NCI-H748 treated with DMSO at 0.1 percent for 48 hours (cell line): ENCODE measurements around the gene ZSCAN31.
"Not testable (repeated sequence)": the region's sequence is repeated elsewhere in the genome, so short reads cannot be mapped to it uniquely, and the experiment has no call there.

Source experiments
- DNase-seq: peaks from one replicate; lab custom pipeline; 2025; lab: John Stamatoyannopoulos, UW

ZSCAN31 gene

DNA sequence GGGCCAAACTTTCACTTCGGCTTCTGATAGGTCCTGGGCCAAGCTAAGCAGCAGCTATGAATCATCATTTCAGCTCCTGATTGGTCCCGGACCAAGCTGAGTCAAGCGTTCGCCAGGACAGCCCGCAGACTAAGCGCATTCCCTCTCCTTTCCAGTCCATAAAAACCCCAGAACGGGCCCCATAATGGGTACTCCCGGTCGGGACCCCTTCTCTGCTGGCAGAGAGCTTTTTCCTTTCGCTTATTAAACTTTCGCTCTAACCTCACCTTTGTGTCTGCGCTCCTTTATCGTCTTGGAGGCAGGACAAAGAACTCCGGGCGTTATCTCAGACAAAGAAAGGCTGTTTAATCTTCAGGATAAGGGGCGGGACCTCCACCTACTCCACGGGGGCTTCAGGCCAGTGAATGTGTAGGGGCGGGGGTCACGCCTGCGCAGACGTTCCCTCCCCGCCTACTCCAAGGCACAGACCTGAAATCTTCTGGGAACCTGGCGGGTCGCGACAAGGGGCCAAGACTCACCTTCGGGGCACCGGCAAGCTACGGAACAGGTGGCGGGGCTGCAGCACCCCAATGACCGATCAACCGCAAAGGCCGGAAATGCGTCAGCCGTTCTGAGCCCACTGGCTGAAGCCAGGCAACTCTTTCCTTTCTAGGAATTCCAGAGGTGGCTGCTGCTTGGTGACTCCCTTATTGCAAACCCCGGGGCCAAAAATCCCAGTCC is at the start of gene ZSCAN31:
TSS of gene ZSCAN31 (minus strand) at position 585 of the 720 bp plus-strand sequence. CDS start 6,465 bp downstream, outside the sequence.
- peak; percentile 91 for DNase-seq

GRCh38 chr6:28384143-28384533 is 48.2 kb upstream of the ZSCAN31 start:
- DNase-seq, result no peak

DNA sequence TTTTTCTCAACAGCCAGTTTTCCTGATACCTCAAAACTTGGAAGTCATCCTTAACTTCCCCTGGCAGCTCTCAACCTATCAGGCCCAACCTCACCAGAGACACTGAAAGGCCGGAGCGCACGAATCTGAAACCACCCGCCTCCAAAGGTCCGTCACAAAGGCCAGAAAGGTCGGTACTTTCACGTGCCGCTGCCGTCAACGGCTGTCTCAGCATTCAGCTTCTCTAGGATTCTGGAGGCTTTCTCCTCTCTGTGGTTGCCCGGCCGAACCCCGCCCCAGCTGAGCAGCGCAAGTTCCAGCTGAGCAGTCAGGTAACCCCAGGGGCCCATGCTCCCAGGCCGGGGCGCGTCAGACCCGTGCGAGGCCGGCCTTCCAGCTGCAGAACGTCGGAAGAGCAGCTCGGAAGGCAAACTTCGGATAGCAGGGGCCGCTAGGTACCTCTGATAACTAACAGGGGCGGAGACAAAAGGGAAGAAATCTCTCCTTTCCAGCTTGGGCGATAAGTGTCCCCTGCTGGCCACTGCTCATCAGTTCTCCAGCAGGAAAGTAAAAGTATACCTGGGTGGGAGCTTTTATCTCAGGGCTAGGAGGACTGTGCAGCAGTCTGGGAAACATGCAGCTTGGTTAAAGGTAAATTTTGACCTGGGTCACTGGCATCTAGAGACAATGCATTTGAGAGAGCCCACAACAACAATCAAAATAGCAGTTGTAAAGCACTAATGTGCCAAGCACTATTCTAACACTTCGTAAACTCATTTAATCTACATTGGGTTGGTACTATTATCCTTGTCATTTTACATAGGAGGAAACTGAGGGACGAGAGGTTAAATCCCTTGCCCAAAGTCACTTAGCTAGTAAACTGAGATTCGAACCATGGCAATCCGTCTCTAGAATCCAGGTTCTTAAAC is 47.5 kb upstream of the ZSCAN31 start:
- DNase-seq, result peak; percentile 77

DNA sequence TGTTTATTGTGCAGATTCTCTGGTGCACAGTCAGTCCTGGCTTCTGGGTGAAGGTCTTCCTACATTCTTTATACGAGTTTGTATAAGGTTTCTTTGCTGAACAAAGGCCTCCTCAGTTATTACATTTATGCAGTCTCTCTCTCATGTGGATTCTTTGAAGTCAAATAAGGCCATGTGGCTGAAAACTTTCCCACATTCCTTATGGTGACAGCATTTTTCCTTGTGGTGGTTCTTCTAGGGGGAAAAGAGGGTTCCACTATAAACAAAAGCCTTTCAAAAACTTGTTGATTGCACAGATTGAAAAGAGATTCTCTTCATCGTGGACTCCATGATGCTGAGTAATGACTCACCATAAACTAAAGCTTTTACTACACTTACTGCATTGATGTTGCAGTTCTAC is 44.4 kb upstream of the ZSCAN31 start:
- DNase-seq, result no peak

DNA sequence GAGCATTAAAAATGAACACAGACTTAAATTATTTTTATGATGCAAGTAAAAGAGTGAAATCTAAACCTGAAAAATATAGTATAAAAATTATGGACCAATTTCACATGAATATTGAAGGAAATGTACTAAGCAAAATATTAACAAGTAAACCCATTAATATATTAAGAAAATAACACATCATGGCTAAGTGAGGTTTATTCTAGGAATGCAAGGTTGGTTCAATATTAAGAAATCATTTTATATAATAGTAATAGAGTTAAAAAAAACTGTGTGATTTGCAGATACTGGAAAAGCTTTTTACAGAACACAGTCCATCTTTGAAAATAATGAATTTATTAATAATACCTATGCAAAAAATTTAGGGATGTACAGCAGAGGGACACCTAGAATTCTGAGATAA is 42.7 kb upstream of the ZSCAN31 start:
- no peak for DNase-seq

DNA sequence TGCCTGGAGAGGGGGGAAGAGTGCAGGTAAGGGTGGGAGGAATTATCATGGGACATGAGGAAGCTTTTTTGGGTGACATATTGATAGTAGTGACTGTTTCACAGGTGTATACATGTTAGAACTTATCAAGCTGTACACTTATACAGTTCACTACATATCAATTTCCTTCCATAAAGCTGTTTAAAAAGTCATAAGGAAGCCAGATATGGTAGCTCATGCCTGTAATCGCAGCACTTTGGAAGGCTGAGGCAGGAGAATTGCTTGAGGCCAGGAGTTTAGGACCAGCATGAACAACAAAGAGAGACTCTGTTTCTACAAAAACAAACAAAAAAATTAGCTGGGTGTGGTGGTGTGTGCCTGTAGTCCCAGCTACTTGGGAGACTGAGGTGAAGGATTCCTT is 41.9 kb upstream of the ZSCAN31 start:
- DNase-seq, result no peak

DNA sequence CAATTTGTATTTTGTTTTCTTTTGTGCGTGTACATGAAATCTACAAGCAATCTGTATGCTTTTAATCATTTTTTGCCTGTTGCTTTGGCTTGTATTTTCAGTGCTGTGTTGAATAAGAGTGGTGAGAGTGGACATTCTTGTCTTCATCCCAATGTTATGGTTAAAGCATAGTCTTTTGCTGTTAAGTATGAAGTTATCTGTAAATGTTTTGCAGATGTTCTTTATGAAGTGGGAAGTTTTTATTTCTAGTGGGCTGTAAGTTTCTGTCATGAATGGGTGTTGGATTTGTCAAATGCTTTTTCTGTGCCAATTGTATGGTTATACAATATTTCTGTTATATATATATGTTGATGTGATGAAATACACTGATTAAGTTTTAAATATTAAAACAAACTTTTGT is 38.0 kb upstream of the ZSCAN31 start:
- DNase-seq, result no peak

- no peak for DNase-seq
Observed at GRCh38 chr6:28371706-28372451, 35.9 kb upstream of the ZSCAN31 start.

DNA sequence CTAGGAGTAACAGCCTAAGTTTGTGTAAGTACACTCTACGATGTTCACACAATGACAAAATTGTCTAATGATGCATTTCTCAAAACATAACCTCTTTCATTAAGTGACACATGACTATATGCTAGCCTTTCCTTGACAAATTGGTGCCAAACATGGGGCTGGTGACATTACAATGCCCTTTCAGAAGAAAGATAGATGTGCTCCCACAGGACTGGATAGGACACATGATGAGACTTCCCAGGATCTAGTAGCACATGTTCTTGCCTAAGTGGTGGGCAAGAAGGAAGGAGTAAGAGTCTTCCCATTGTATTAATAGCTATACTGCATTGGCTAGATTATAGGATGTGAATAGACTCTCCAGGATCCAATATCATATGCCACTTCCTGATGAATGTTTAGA is 35.3 kb upstream of the ZSCAN31 start:
- no peak for DNase-seq

- no peak for DNase-seq
Observed at GRCh38 chr6:28370440-28370839, 34.5 kb upstream of the ZSCAN31 start.

- DNase-seq, result no peak
Observed at GRCh38 chr6:28369463-28369862, 33.5 kb upstream of the ZSCAN31 start.

DNA sequence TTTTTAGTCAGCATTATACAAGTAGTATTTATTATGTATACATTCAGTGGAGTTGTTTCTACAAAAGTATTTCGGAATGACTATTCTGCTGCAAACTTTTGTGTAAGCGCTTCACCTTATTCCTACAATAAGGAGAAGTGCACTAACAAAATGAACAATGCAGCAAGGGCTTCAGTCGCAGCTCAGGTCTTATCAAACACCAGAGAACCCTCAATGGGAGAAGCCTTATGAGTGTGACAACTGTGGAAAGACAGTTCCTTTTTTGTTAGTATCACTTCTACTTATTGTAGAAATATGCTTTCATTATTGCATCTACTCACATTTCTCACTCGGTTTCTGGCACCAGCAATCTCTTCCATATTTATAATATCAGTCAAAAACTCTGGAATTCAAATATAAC is 32.6 kb upstream of the ZSCAN31 start:
- no peak for DNase-seq

DNA sequence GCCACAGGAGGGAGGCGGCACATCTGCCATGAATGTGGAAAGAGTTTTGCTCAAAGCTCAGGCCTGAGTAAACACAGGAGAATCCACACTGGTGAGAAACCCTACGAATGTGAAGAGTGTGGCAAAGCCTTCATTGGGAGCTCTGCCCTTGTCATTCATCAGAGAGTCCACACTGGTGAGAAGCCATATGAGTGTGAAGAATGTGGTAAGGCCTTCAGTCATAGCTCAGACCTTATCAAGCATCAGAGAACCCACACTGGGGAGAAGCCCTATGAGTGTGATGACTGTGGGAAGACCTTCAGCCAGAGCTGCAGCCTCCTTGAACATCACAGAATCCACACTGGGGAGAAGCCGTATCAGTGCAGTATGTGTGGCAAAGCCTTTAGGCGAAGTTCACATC is 29.6 kb upstream of the ZSCAN31 start:
- not testable (repeated sequence) for DNase-seq

DNA sequence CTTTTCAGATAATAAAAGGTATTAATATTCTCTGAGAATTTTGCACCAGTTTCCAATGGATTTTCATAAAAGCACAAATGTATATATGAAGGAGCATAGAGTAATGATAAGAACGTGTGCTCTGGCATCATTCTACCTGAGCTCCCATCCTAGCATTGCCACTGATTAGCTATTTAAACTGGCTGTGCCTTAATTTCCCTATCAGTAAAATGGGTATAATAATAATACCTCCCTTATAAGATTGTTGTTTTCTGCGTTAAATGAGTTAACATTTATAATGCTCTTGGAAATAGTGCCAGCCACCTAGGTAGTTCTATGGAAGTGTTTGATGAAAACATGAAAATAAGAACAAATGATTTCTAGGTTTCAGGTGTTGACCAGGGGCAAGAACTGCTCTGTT is 25.0 kb upstream of the ZSCAN31 start:
- no peak for DNase-seq

DNA sequence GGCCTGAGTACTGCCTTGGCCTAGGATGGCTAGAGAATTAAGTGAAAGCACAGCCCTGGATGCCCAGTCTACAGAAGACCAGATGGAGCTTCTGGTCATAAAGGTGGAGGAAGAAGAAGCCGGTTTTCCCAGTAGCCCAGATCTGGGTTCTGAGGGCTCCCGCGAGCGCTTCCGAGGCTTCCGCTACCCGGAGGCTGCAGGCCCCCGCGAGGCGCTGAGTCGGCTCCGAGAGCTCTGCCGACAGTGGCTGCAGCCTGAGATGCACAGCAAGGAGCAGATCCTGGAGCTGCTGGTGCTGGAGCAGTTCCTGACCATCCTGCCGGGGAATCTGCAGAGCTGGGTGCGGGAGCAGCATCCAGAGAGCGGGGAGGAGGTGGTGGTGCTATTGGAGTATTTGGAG is 23.6 kb upstream of the ZSCAN31 start:
- not testable (repeated sequence) for DNase-seq

DNA sequence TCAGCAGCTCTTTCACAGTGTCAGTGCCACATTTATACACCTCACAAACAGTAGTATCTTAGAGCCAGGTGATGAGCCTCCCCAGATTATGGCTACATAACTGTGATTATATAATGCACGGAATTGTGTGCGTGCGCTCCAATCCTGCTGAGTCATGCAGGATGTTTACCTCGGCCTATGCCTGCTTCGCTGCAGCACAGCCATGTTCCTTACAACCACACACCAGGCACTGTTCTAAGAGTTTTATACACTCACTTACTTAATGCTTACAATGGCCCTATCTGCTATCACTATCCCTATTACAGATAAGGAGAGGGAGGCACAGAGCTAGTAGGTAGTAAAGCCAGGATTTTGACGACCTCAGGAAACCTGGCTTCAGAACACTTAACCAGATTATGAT is 21.1 kb upstream of the ZSCAN31 start:
- no peak for DNase-seq

- DNase-seq, result no peak
Observed at GRCh38 chr6:28356666-28357020, 20.7 kb upstream of the ZSCAN31 start.

DNA sequence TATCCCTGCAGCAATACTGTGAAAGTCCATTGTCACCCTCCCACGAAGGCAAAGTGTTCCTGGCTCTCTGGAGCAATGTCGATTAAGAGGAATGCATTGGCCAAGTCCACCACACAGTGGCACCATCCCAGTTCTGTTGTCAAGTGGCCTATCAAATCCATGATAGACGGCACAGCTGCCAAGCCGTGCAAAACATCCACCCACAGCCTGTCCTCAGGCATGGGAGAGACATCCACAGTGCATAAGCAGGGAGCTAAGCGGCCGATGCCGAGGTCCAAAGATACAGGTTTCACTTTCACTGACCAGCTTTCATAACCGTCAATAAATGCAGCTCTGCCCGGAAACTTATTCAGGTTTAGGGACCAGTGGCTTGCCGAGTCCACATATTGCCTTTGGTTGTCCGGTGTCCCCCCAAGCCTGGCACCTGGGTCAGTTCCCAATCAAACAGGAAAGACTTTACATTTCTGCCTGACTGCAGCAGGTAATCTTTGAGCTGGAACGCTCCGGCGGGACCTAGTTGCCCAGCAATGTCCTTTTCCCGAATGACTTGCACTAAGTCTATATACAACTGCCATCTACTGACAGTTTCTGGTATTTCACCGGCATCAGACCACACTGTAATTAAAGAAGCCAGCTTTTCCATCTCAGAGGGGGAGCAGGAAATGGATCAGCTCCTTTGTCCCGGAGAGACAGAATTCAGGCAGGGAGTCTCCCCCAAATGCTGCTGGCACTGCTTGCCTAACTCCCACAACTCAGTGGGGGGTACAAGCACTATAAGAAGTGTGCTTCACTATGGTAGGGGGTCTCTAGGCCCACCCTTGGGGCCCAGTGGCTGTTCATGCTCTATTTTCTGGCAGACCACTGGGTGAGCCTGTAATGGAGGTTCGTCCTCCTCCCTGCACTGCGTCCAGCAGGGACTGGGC is 20.1 kb upstream of the ZSCAN31 start:
- peak; percentile 90 for DNase-seq

DNA sequence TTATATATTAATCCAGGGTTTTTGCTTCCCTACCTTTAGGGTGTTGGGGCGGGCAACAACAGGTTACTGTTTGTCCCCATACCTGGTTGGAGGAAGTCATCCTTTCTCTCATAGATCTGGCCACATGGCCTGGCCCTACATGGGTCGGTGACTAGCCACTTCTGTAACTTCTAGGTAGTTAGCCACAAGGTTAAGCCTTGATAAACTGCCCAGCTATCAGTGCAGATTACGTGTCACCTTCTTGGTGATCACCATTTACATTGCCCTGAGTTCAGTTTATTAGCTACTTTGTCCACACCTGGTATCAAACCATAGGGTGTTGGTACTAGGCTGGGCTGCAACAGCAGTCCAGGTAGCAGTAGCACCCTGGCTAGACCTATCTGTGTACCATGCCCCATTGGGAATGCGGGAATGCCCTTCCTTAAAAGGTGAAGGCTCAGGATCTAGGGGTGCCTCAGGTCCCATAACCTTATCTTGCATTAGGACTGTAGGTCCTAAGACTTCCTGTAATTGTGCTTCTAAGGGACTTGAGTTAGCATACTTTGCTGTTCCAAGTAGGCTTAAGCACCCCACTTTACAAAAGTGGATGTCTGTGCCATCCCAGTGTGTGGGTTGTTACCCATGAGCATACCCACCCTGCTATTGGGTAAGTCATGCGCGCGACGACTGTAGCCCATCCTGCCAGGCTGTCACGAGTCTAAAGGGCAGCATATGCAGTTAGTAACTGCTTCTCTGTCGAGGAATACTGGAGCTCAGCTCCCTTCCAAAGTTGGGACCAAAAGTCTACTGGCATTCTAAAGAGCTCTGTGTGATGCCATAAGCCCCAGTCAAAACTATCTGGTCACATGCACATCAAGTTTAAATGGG is 19.0 kb upstream of the ZSCAN31 start:
- DNase-seq, result no peak

GRCh38 chr6:28353981-28354676 is 18.2 kb upstream of the ZSCAN31 start:
- no peak for DNase-seq
